ENCODE data around the gene MCM3. TPM values are rescaled to one million over a fixed set of nuclear protein-coding genes. Genes with fewer than 3 reads are reported as not detected.

MCM3 gene
- polyA plus RNA-seq, 1 donor = 55.9 TPM

DNA sequence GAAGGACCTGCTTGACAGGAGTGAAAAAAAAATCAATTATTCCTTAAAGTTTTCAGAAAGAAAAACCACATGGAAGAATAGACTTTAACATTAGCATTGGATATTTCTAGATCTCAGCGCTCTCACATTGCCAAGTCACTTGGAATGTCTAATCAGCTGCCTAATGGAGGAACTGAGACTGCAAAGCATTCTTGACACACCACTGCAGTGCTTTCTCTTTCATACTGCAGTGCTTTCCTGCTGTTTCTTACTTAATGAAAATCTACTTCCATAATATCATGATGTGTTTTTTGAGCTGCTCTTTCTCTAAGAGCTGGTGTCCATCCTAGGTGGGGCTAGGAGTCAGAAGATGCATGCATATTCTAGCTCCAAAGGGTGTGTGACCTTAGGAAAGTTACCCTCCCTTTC is 20.4 kb upstream of the MCM3 start:
- H3K36me3 ChIP-seq (ENCODE audit: control insufficient read depth, insufficient read depth, low read length) = no peaks in the 10 kb centered on the region
- WGBS (ENCODE audit: insufficient coverage, low lambda C conversion rate) = no CpG with 5 or more reads among the region's 1 CpG
- peak; percentile 51 to 73 for DNase-seq
- H3K9me3 ChIP-seq (ENCODE audit: control insufficient read depth, low read depth, low read length) = no peaks in the 10 kb centered on the region
- H3K4me1 ChIP-seq (ENCODE audit: control insufficient read depth, insufficient read depth, low read length) = peaks cover 45% of the 10 kb centered on the region
- no peaks in the 10 kb centered on the region for H3K27me3 ChIP-seq (ENCODE audit: control insufficient read depth, insufficient read depth, low read length)
- H3K27ac ChIP-seq (ENCODE audit: low read length) = peak overlapping the region; percentile 69
- no peak overlapping the region for H3K4me3 ChIP-seq (ENCODE audit: low read length)

DNA sequence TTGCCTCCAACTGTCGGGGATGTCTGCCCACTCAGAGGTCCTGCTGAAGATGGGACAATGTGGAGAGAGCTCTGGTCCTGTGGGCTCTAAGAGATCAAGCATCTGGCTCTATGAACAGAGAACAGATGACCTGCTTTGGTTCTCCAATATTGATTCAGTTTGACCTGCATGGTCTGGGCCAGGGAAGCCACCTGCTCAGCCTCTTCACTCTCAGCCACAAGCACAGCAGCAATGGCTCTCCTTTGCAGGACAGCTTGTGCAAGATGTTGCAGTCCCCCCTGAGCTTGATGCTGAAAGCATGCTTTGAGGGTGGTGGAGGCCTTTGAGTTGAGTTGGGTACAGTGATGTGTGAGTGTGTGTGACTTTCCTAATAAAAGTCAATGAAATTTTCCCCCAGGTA is 18.6 kb upstream of the MCM3 start:
- no CpG with 5 or more reads among the region's 1 CpG for WGBS (ENCODE audit: insufficient coverage, low lambda C conversion rate)
- peak overlapping the region; percentile 69 for H3K27ac ChIP-seq (ENCODE audit: low read length)
- peaks cover 45% of the 10 kb centered on the region for H3K4me1 ChIP-seq (ENCODE audit: control insufficient read depth, insufficient read depth, low read length)

DNA sequence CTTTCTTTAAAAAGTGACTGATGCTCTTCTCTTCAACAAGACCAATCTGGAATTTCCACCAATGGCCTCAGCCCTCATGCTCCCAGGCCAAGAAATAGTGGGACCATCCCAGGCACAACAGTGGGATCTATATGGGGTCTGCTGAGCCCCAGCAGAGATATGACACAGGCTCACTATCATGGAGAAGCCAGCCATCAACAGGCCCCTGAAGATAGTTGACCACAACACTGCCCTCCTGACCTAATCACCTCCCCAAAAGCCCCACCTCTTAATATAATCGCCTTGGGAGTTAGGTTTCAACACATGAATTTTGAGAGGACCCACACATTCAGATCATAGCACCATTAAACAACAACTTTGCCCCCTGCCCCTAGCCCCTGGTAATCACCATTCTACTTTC is 16.8 kb upstream of the MCM3 start:
- no peaks in the 10 kb centered on the region for H3K9me3 ChIP-seq (ENCODE audit: control insufficient read depth, low read depth, low read length)
- H3K4me3 ChIP-seq (ENCODE audit: low read length) = no peak overlapping the region
- H3K36me3 ChIP-seq (ENCODE audit: control insufficient read depth, insufficient read depth, low read length) = no peaks in the 10 kb centered on the region
- no CpG with 5 or more reads among the region's 1 CpG for WGBS (ENCODE audit: insufficient coverage, low lambda C conversion rate)
- DNase-seq = no peak
- no peaks in the 10 kb centered on the region for H3K27me3 ChIP-seq (ENCODE audit: control insufficient read depth, insufficient read depth, low read length)
- H3K27ac ChIP-seq (ENCODE audit: low read length) = no peak overlapping the region
- peaks cover 34% of the 10 kb centered on the region for H3K4me1 ChIP-seq (ENCODE audit: control insufficient read depth, insufficient read depth, low read length)

More for the DNA sequence above, 18.6 kb upstream of the MCM3 start:
- Histone ChIP-seq H3K27me3 (ENCODE audit: control insufficient read depth, insufficient read depth, low read length) (no peaks in the 10 kb centered on the region), H3K4me3 (ENCODE audit: low read length) (no peak overlapping the region), H3K36me3 (ENCODE audit: control insufficient read depth, insufficient read depth, low read length) (no peaks in the 10 kb centered on the region), H3K9me3 (ENCODE audit: control insufficient read depth, low read depth, low read length) (no peaks in the 10 kb centered on the region)
- DNase-seq = no peak

- no peak for DNase-seq
- H3K36me3 ChIP-seq (ENCODE audit: control insufficient read depth, insufficient read depth, low read length) = no peaks in the 10 kb centered on the region
- H3K27me3 ChIP-seq (ENCODE audit: control insufficient read depth, insufficient read depth, low read length) = no peaks in the 10 kb centered on the region
- no peak overlapping the region for H3K27ac ChIP-seq (ENCODE audit: low read length)
- no peaks in the 10 kb centered on the region for H3K9me3 ChIP-seq (ENCODE audit: control insufficient read depth, low read depth, low read length)
- no CpG with 5 or more reads among the region's 2 CpGs for WGBS (ENCODE audit: insufficient coverage, low lambda C conversion rate)
- H3K4me3 ChIP-seq (ENCODE audit: low read length) = no peak overlapping the region
- peaks cover 27% of the 10 kb centered on the region for H3K4me1 ChIP-seq (ENCODE audit: control insufficient read depth, insufficient read depth, low read length)
Measured at GRCh38 chr6:52300489-52300931, 16.0 kb upstream of the MCM3 start.

DNA sequence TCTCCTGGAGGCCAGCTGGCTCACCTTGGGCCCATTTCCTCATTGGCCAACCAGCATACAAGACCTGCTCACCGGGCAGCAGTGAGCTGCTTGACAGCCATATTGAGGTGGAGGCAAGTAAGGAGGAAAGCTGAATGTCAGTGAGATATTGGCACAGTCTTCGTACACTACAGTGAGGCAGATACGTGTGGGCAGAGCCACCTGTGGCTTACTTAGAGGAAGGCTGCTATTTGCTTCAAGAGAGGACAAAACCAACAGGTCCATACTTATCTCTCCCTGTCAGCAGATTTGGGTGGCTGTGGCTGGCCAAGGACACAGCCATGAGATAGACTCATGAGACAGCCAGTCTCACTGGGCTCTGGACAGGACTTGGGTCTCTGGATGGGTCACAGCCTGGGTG is 15.1 kb upstream of the MCM3 start:
- H3K27ac ChIP-seq (ENCODE audit: low read length) = no peak overlapping the region
- H3K36me3 ChIP-seq (ENCODE audit: control insufficient read depth, insufficient read depth, low read length) = no peaks in the 10 kb centered on the region
- H3K9me3 ChIP-seq (ENCODE audit: control insufficient read depth, low read depth, low read length) = no peaks in the 10 kb centered on the region
- H3K27me3 ChIP-seq (ENCODE audit: control insufficient read depth, insufficient read depth, low read length) = no peaks in the 10 kb centered on the region
- WGBS (ENCODE audit: insufficient coverage, low lambda C conversion rate) = no CpG with 5 or more reads among the region's 3 CpGs
- no peak for DNase-seq
- H3K4me1 ChIP-seq (ENCODE audit: control insufficient read depth, insufficient read depth, low read length) = peaks cover 19% of the 10 kb centered on the region
- no peak overlapping the region for H3K4me3 ChIP-seq (ENCODE audit: low read length)

DNA sequence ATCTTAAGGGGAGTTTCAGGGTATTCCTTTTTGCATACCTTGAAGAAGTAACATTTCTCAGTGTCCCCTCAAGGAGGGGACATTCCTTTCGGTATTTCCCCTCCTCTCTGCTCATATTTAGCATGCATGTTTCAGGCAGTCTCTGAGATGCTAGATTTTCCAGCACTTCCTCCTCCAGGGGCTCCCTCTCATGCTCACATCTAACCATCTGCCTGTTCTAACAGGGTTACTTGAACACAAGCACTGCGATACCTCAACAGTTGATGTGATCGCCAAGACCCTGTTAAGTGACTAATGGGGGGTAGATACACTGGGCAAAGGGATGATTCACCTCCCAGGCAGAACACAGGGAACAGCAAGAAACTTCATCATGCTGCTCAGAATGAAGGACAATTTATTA is 12.9 kb upstream of the MCM3 start:
- H3K4me1 ChIP-seq (ENCODE audit: control insufficient read depth, insufficient read depth, low read length) = no peaks in the 10 kb centered on the region
- no peak for DNase-seq
- no peaks in the 10 kb centered on the region for H3K27me3 ChIP-seq (ENCODE audit: control insufficient read depth, insufficient read depth, low read length)
- no peaks in the 10 kb centered on the region for H3K9me3 ChIP-seq (ENCODE audit: control insufficient read depth, low read depth, low read length)
- no peak overlapping the region for H3K4me3 ChIP-seq (ENCODE audit: low read length)
- H3K27ac ChIP-seq (ENCODE audit: low read length) = no peak overlapping the region
- no peaks in the 10 kb centered on the region for H3K36me3 ChIP-seq (ENCODE audit: control insufficient read depth, insufficient read depth, low read length)
- WGBS (ENCODE audit: insufficient coverage, low lambda C conversion rate) = no CpG with 5 or more reads among the region's 3 CpGs

- Histone ChIP-seq H3K9me3 (ENCODE audit: control insufficient read depth, low read depth, low read length) (no peaks in the 10 kb centered on the region), H3K4me3 (ENCODE audit: low read length) (no peak overlapping the region), H3K27me3 (ENCODE audit: control insufficient read depth, insufficient read depth, low read length) (no peaks in the 10 kb centered on the region), H3K36me3 (ENCODE audit: control insufficient read depth, insufficient read depth, low read length) (no peaks in the 10 kb centered on the region), H3K4me1 (ENCODE audit: control insufficient read depth, insufficient read depth, low read length) (no peaks in the 10 kb centered on the region), H3K27ac (ENCODE audit: low read length) (no peak overlapping the region)
- DNase-seq = no peak
Measured at GRCh38 chr6:52293067-52293466, 8.5 kb upstream of the MCM3 start.

DNA sequence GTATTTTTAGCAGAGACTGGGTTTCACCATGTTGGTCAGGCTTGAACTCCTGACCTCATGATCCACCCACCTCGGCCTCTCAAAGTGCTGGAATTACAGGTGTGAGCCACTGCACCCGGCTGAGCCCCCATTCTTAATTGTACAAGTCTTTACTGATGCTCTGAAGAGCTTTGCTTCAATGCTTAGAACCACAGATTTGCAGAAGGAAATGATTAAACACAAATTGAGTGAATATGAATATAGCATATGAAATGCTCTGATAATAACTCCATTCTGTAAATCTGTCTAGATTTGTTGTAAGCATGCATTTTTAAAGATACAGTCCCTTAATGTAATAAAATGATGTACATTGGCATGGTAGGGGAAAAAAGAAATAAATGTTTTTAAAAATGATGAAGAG is 4.3 kb upstream of the MCM3 start:
- H3K27me3 ChIP-seq (ENCODE audit: control insufficient read depth, insufficient read depth, low read length) = no peaks in the 10 kb centered on the region
- no peaks in the 10 kb centered on the region for H3K4me1 ChIP-seq (ENCODE audit: control insufficient read depth, insufficient read depth, low read length)
- H3K4me3 ChIP-seq (ENCODE audit: low read length) = no peak overlapping the region
- no peaks in the 10 kb centered on the region for H3K36me3 ChIP-seq (ENCODE audit: control insufficient read depth, insufficient read depth, low read length)
- H3K27ac ChIP-seq (ENCODE audit: low read length) = no peak overlapping the region
- DNase-seq = no peak
- no CpG with 5 or more reads among the region's 2 CpGs for WGBS (ENCODE audit: insufficient coverage, low lambda C conversion rate)
- no peaks in the 10 kb centered on the region for H3K9me3 ChIP-seq (ENCODE audit: control insufficient read depth, low read depth, low read length)

GRCh38 chr6:52288216-52288615 is 3.7 kb upstream of the MCM3 start:
- H3K27ac ChIP-seq (ENCODE audit: low read length) = no peak overlapping the region
- no peaks in the 10 kb centered on the region for H3K27me3 ChIP-seq (ENCODE audit: control insufficient read depth, insufficient read depth, low read length)
- DNase-seq = no peak
- no peaks in the 10 kb centered on the region for H3K36me3 ChIP-seq (ENCODE audit: control insufficient read depth, insufficient read depth, low read length)
- no peaks in the 10 kb centered on the region for H3K4me1 ChIP-seq (ENCODE audit: control insufficient read depth, insufficient read depth, low read length)
- no peak overlapping the region for H3K4me3 ChIP-seq (ENCODE audit: low read length)
- no peaks in the 10 kb centered on the region for H3K9me3 ChIP-seq (ENCODE audit: control insufficient read depth, low read depth, low read length)
- 94% methylated on average over 3 of the region's 7 CpGs for whole genome bisulfite sequencing (ENCODE audit: insufficient coverage, low lambda C conversion rate)

DNA sequence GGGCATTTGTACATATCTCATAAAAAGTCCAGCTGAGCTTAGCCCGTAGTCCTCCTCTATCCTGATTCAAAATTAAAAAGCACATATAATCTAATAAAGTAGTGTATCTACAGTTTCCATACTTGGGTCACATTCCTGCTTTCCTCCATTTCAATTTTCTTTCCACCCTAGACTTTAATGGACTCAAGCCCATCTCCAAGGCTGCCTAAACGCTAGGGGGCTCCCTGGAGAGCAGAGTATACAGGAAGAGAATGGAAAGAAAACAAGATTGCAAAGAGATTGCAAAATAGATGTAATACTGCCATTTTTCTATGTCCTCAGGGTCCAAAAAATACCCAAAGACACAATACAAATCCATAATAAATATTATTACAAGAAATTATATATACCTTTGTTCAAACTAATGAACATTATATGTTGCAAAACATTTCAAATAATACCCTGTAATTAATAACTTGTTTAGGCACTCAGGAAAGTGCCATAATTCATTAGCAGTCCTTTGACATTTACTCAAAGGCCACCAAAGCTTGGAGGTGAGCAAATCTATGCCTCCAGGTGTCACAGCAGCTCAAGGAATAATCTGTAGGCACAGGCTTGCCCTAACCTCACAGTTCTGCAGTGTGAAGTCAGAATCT is 2.4 kb upstream of the MCM3 start:
- H3K4me1 ChIP-seq (ENCODE audit: control insufficient read depth, insufficient read depth, low read length) = no peaks in the 10 kb centered on the region
- H3K9me3 ChIP-seq (ENCODE audit: control insufficient read depth, low read depth, low read length) = no peaks in the 10 kb centered on the region
- peak; percentile 48 to 59 for DNase-seq
- H3K36me3 ChIP-seq (ENCODE audit: control insufficient read depth, insufficient read depth, low read length) = peaks cover 7% of the 10 kb centered on the region
- H3K27me3 ChIP-seq (ENCODE audit: control insufficient read depth, insufficient read depth, low read length) = no peaks in the 10 kb centered on the region
- H3K4me3 ChIP-seq (ENCODE audit: low read length) = no peak overlapping the region
- 33% methylated on average over 1 of the region's 2 CpGs for WGBS (ENCODE audit: insufficient coverage, low lambda C conversion rate)
- H3K27ac ChIP-seq (ENCODE audit: low read length) = no peak overlapping the region

Measured in large intestine (tissue), 3 donors.